Sciatic nerve (tissue), 2 donors: ENCODE data around the gene SPATA24. TPM values are rescaled to one million over a fixed set of nuclear protein-coding genes. Genes with fewer than 3 reads are reported as not detected.
"Not testable (repeated sequence)": the region's sequence is repeated elsewhere in the genome, so short reads cannot be mapped to it uniquely, and the experiment has no call there.

Source experiments
- ATAC-seq: fragments of 200-7000 bp; cut with Tn5 transposase; one replicate; pipeline ENCODE4 v1.9.1; 2020; ENCODE audit warnings: mild to moderate bottlenecking, moderate library complexity
- DNase-seq: peaks from one replicate; pipeline ENCODE4 v3.0.0-alpha.2; 2020; ENCODE audit warnings: low spot score
- intact Hi-C: fragments of 100-400 bp; cut with DNase I; formaldehyde crosslinking; loops from one replicate; pipeline ENCODE4 v1.14.2; 2022
- total RNA-seq: library from RNA; stranded (reverse); fragmentation: NEBNext Ultra II Directional; extraction: Animal tissue kit (Norgen Biotek cat#: 25700); gene quantifications from one replicate; pipeline ENCODE4 v1.2.1, GENCODE V29; 2021
- donor health status: DM: no; HTN: no; CAD: no.
- donor health status: DM: no; HTN: no; CAD: no.

SPATA24 gene
- total RNA-seq = 4.0 TPM

GRCh38 chr5:139403787-139404483 is at the start of gene SPATA24:
Gene SPATA24, minus strand, starts transcription at chr5:139404089. Its CDS starts 29 bp downstream, at chr5:139404060.
- intact Hi-C loops = no loop called here
- peak; percentile 99 for DNase-seq
- ATAC-seq = peak; percentile 98

GRCh38 chr5:139451878-139452660 is 48.2 kb upstream of the SPATA24 start:
- no peak for DNase-seq
- peak; percentile 33 for ATAC-seq
- intact Hi-C loops = no loop called here

GRCh38 chr5:139451176-139451575 is 47.3 kb upstream of the SPATA24 start:
- intact Hi-C loops = no loop called here
- no peak for DNase-seq
- no peak for ATAC-seq

- intact Hi-C loops = no loop called here
- ATAC-seq (no peak), DNase-seq (peak; percentile 10)
Observed at GRCh38 chr5:139446956-139447779, 43.3 kb upstream of the SPATA24 start.

- ATAC-seq (no peak), DNase-seq (peak; percentile 19)
- intact Hi-C loops = no loop called here
Observed at GRCh38 chr5:139445325-139446170, 41.7 kb upstream of the SPATA24 start.

- no peak for DNase-seq
- no peak for ATAC-seq
- intact Hi-C loops = no loop called here
Observed at GRCh38 chr5:139443831-139444453, 40.1 kb upstream of the SPATA24 start.

- DNase-seq, intact Hi-C loops, ATAC-seq: not testable (repeated sequence)
Observed at GRCh38 chr5:139440416-139440815, 36.5 kb upstream of the SPATA24 start.

- intact Hi-C loops = no loop called here
- ATAC-seq = peak; percentile 99
- peak; percentile 96 for DNase-seq
Observed at GRCh38 chr5:139439013-139439903, 35.4 kb upstream of the SPATA24 start, which contains the start of gene DNAJC18. Gene DNAJC18, minus strand, starts transcription at chr5:139439525. Its CDS starts 80 bp downstream, at chr5:139439445.

- ATAC-seq = no peak
Observed at GRCh38 chr5:139438707-139439012, 34.8 kb upstream of the SPATA24 start.

GRCh38 chr5:139435676-139436075 is 31.8 kb upstream of the SPATA24 start:
- intact Hi-C loops = no loop called here
- ATAC-seq (no peak), DNase-seq (no peak)

More at GRCh38 chr5:139438707-139439012, 34.8 kb upstream of the SPATA24 start:
- no peak for DNase-seq
- intact Hi-C loops = no loop called here

GRCh38 chr5:139431706-139432105 is 27.8 kb upstream of the SPATA24 start:
- ATAC-seq = no peak
- intact Hi-C loops = no loop called here
- no peak for DNase-seq

GRCh38 chr5:139430015-139430414 is 26.1 kb upstream of the SPATA24 start:
- intact Hi-C loops = no loop called here
- ATAC-seq (no peak), DNase-seq (no peak)

- no peak for DNase-seq
- intact Hi-C loops = loop anchor here (10.0 kb wide), 1 partner anchor 88 kb away; no protein-coding TSS in a partner anchor
- ATAC-seq = no peak
Observed at GRCh38 chr5:139426203-139426885, 22.5 kb upstream of the SPATA24 start.

GRCh38 chr5:139425497-139425896 is 21.6 kb upstream of the SPATA24 start:
- DNase-seq (no peak), ATAC-seq (no peak)
- intact Hi-C loops = loop anchor here (10.0 kb wide), 1 partner anchor 89 kb away; no protein-coding TSS in a partner anchor

GRCh38 chr5:139422307-139422893 is 18.5 kb upstream of the SPATA24 start:
- intact Hi-C loops = loop anchor here (10.0 kb wide), 1 partner anchor 92 kb away; no protein-coding TSS in a partner anchor
- ATAC-seq (peak; percentile 85), DNase-seq (no peak)
